ENCODE data around the gene NUDT22. TPM values are rescaled to one million over a fixed set of nuclear protein-coding genes. Genes with fewer than 3 reads are reported as not detected.

NUDT22 gene
- total RNA-seq, 4 donors from 2014 or later, result 36.8 to 53.7 (median 45.8) TPM

DNA sequence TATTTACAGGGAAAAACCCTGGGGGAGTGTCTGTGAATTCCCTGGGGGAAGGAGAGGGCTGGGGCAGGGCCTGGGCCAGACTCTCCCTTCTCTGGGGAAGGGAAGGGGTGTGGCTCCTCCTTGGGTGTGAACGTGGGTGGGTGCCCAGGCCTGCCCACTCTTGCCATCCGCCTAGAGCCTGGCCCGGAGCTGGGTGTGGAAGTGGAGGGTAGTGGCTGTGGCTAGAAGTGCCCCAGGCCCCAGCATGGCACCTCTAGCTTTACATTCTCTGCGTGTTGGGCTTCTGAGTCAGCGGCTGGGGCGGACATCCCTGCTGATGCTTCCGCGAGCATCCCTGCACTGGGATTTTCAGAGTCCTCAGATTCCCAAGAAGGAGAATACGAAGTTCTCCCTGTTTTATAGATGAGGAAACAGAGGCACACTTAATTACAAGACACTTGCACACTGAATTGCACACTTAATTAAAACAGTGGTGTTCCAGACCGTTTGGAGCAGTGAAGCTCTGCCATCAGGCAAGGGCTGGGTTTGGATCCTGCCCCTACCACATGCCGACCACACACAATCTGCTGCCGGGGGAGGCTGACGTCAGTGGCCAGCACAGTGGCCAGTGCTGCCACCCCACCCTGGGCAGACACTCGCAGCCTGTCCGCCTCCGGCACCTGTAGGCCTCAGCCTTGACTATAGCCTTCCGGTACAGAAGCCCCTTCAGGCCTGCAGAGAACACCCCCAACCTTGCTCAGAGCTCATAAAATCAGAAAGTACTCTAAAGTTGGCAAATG, 50.8 kb downstream of the NUDT22 start:
- Histone ChIP-seq H3K9me3 (no peaks in the 10 kb centered on the region), H3K27me3 (no peaks in the 10 kb centered on the region), H3K4me3 (no peak overlapping the region), H3K4me1 (peaks cover 0 to 18% (median 3%) of the 10 kb centered on the region in 3 donors), H3K27ac (peak overlapping the region in 1 of 4 donors; percentile 15), H3K36me3 (peaks cover 0 to 62% of the 10 kb centered on the region in 2 donors)
- 80% methylated on average over 7 of the region's 17 CpGs; no CpG with 5 or more reads in 1 of the 2 donors for WGBS, 2 donors (ENCODE audit: low coverage in 1 of 2)
- no peak for ATAC-seq
- TF ChIP-seq EP300 (IDR thresholded peaks at IDR 0.05), result no peak
- no peak for TF ChIP-seq POLR2AphosphoS5 (IDR thresholded peaks at IDR 0.05)
- TF ChIP-seq, protein P1, sequence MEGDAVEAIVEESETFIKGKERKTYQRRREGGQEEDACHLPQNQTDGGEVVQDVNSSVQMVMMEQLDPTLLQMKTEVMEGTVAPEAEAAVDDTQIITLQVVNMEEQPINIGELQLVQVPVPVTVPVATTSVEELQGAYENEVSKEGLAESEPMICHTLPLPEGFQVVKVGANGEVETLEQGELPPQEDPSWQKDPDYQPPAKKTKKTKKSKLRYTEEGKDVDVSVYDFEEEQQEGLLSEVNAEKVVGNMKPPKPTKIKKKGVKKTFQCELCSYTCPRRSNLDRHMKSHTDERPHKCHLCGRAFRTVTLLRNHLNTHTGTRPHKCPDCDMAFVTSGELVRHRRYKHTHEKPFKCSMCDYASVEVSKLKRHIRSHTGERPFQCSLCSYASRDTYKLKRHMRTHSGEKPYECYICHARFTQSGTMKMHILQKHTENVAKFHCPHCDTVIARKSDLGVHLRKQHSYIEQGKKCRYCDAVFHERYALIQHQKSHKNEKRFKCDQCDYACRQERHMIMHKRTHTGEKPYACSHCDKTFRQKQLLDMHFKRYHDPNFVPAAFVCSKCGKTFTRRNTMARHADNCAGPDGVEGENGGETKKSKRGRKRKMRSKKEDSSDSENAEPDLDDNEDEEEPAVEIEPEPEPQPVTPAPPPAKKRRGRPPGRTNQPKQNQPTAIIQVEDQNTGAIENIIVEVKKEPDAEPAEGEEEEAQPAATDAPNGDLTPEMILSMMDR (IDR thresholded peaks at IDR 0.05), result no peak
- no peak for TF ChIP-seq POLR2A (IDR thresholded peaks at IDR 0.05)

DNA sequence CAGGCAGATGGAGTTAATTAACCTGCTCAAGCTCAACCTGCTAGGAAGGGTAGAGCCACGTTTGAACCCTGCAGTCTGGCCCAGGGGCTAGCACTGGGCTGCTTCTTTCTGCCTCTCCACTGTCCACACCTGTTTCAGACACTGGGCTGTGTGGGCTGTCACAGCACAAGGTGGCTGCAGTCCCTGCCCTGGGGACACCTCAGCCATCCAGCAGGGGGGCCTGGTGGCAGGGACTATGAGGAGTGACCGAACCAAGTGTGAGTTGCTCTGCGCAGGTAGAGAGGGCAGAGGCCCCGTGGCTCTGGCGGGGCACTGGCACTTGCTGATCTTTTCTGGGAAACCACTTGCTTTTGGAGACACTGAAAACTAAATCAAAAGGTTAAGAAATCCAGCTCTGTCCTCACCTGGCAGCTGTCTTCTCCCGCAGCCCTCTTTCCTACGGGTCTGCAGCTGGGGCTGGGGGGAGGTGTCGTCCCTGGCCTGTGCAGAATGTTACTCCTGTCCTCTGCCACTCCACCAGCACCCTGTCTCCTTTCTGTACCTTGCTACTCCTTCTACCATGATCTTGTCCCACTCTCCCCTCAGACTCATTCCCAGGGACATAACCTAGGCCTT, 52.6 kb downstream of the NUDT22 start:
- H3K4me3 ChIP-seq, result no peak overlapping the region
- 51 to 90% methylated on average over 3 to 6 of the region's 8 CpGs for WGBS, 2 donors (ENCODE audit: low coverage in 1 of 2)
- H3K4me1 ChIP-seq, result peaks cover 0 to 26% (median 7%) of the 10 kb centered on the region in 3 donors
- ATAC-seq, result no peak
- no peak overlapping the region for H3K27ac ChIP-seq
- no peaks in the 10 kb centered on the region for H3K9me3 ChIP-seq
- TF ChIP-seq POLR2A (IDR thresholded peaks at IDR 0.05) (no peak), POLR2AphosphoS5 (IDR thresholded peaks at IDR 0.05) (no peak), EP300 (IDR thresholded peaks at IDR 0.05) (no peak)
- TF ChIP-seq, protein P1 (IDR thresholded peaks at IDR 0.05), result no peak
- no peaks in the 10 kb centered on the region for H3K27me3 ChIP-seq
- H3K36me3 ChIP-seq, result peaks cover 0 to 72% of the 10 kb centered on the region in 2 donors

Other genes with a start within 250 kb of the NUDT22 start
- gene OTUB1, start 239.8 kb upstream of the NUDT22 start, total RNA-seq, result 10 to 100 TPM; 47.7 to 70.4 (median 53.2) TPM
- gene FLRT1, start 190.3 kb upstream of the NUDT22 start, total RNA-seq, result 1 to 10 TPM; 1.1 to 4.7 (median 3.6) TPM
- gene MACROD1, start 60.2 kb upstream of the NUDT22 start, total RNA-seq, result 10 to 100 TPM; 26.9 to 56.2 (median 30.4) TPM
- 100 to 1,000 TPM in 1 of 4 donors, 10 to 100 TPM in 3; 88.6 to 134 (median 94.0) TPM for gene STIP1, start 40.1 kb upstream of the NUDT22 start, total RNA-seq
- gene FERMT3, start 19.6 kb upstream of the NUDT22 start, total RNA-seq, result 10 to 100 TPM; 14.5 to 28.5 (median 17.0) TPM
- gene TRPT1, start 88 bp upstream of the NUDT22 start, total RNA-seq, result 10 to 100 TPM; 41.4 to 59.9 (median 50.3) TPM
- 10 to 100 TPM in 3 of 4 donors, 1 to 10 TPM in 1; 7.1 to 33.5 (median 28.9) TPM for gene DNAJC4, start 4.3 kb downstream of the NUDT22 start, total RNA-seq
- gene VEGFB, start 8.3 kb downstream of the NUDT22 start, total RNA-seq, result 100 to 1,000 TPM in 2 of 4 donors, 10 to 100 TPM in 2; 49.9 to 152 (median 88.6) TPM
- gene FKBP2, start 14.8 kb downstream of the NUDT22 start, total RNA-seq, result 10 to 100 TPM; 45.5 to 78.3 (median 58.4) TPM
- 100 to 1,000 TPM in 1 of 4 donors, 10 to 100 TPM in 3; 37.2 to 123 (median 70.9) TPM for gene PPP1R14B, start 20.7 kb downstream of the NUDT22 start, total RNA-seq
- gene PLCB3, start 25.3 kb downstream of the NUDT22 start, total RNA-seq, result 10 to 100 TPM; 16.2 to 33.2 (median 25.1) TPM
- 100 to 1,000 TPM in 3 of 4 donors, 10 to 100 TPM in 1; 97.1 to 156 (median 135) TPM for gene BAD, start 58.4 kb downstream of the NUDT22 start, total RNA-seq
- 10 to 100 TPM; 14.0 to 37.1 (median 27.6) TPM for gene GPR137, start 59.6 kb downstream of the NUDT22 start, total RNA-seq
- gene KCNK4, start 65.0 kb downstream of the NUDT22 start, total RNA-seq, result under 1 TPM in 1 of 4 donors, not detected in 3; 0.31 TPM
- not detected for gene CATSPERZ, start 74.1 kb downstream of the NUDT22 start, total RNA-seq
- gene ESRRA, start 79.2 kb downstream of the NUDT22 start, total RNA-seq, result 10 to 100 TPM; 39.8 to 77.1 (median 71.2) TPM
- 100 to 1,000 TPM; 180 to 267 (median 218) TPM for gene TRMT112, start 91.3 kb downstream of the NUDT22 start, total RNA-seq
- 100 to 1,000 TPM; 179 to 260 (median 181) TPM for gene PRDX5, start 91.8 kb downstream of the NUDT22 start, total RNA-seq
- 1 to 10 TPM; 7.6 to 9.4 (median 8.5) TPM for gene CCDC88B, start 113.9 kb downstream of the NUDT22 start, total RNA-seq
- 10 to 100 TPM; 21.2 to 44.2 (median 28.3) TPM for gene RPS6KA4, start 132.9 kb downstream of the NUDT22 start, total RNA-seq

All from gastroesophageal sphincter (tissue), 4 donors.